ENCODE data around the gene C2orf80. TPM values are rescaled to one million over a fixed set of nuclear protein-coding genes. Genes with fewer than 3 reads are reported as not detected.

Gene C2orf80
- total and polyA plus RNA-seq, 2 donors (not counting 3 experiments of a cell fraction or from before 2014, with no cell fraction given): not detected

DNA sequence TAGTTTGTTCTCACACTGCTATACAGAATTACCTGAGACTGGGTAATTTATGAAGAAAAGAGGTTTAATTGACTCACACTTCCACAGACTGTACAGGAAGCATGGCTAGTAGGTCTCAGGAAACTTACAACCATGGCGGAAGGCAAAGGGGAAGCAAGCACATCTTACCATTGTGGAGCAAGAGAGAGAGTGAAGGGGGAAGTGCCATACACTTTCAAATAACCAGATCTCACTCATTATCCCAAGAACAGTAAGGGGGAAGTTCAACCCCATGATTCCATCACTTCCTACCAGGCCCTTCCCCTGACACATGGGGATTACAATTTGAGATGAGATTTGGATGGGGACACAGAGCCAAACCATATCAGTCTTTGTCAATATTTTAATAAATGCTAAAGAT lies 38.9 kb downstream of the C2orf80 start:
- Histone ChIP-seq H4K20me1 (replicated peaks; ENCODE audit: control insufficient read depth, extremely low read depth, insufficient read depth, low read length) (no peaks in the 10 kb centered on the region), H3K79me2 (ENCODE audit: control insufficient read depth, insufficient read depth, low read length) (no peaks in the 10 kb centered on the region), H3K9me3 (replicated peaks; ENCODE audit: control insufficient read depth, insufficient read depth, low read length) (no peaks in the 10 kb centered on the region), H3K4me3 (replicated peaks in 1 of 3; ENCODE audit: insufficient read depth in 1 of 3, low read depth in 1 of 3, low read length in 3 of 3) (no peak overlapping the region), H3K27me3 (ENCODE audit: control insufficient read depth in 2 of 2, insufficient read depth in 2 of 2, low read length in 2 of 2) (no peaks in the 10 kb centered on the region), H3K4me1 (ENCODE audit: control insufficient read depth, extremely low read depth, insufficient read depth, low read length) (no peaks in the 10 kb centered on the region), H3K4me2 (ENCODE audit: insufficient read depth, low read length) (no peak overlapping the region), H3K9me1 (replicated peaks; ENCODE audit: control insufficient read depth, extremely low read depth, insufficient read depth, low read length) (no peaks in the 10 kb centered on the region), H3K36me3 (ENCODE audit: control insufficient read depth in 2 of 2, extremely low read depth in 1 of 2, insufficient read depth in 2 of 2, low read length in 2 of 2) (no peaks in the 10 kb centered on the region), H2AFZ (ENCODE audit: low read depth, low read length) (no peak overlapping the region), H3K27ac (ENCODE audit: insufficient read depth, low read depth, low read length) (no peak overlapping the region), H3K9ac (replicated peaks; ENCODE audit: extremely low read depth, insufficient read depth, low read length) (no peak overlapping the region)
- TF ChIP-seq, protein P1, sequence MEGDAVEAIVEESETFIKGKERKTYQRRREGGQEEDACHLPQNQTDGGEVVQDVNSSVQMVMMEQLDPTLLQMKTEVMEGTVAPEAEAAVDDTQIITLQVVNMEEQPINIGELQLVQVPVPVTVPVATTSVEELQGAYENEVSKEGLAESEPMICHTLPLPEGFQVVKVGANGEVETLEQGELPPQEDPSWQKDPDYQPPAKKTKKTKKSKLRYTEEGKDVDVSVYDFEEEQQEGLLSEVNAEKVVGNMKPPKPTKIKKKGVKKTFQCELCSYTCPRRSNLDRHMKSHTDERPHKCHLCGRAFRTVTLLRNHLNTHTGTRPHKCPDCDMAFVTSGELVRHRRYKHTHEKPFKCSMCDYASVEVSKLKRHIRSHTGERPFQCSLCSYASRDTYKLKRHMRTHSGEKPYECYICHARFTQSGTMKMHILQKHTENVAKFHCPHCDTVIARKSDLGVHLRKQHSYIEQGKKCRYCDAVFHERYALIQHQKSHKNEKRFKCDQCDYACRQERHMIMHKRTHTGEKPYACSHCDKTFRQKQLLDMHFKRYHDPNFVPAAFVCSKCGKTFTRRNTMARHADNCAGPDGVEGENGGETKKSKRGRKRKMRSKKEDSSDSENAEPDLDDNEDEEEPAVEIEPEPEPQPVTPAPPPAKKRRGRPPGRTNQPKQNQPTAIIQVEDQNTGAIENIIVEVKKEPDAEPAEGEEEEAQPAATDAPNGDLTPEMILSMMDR (IDR thresholded peaks at IDR 0.05; ENCODE audit: extremely low read depth in 1 of 2, insufficient read depth in 1 of 2, low read depth in 1 of 2, low read length in 2 of 2): no peak
- ChIA-PET POLR2A (no interaction called here), CTCF (no interaction called here)
- intact Hi-C loops (cut with micrococcal nuclease): no loop called here
- dilution Hi-C loops (cut with MboI; ENCODE audit: extremely low pct_ligation_motif_present, low sequenced_read_pairs): no loop called here
- DNase-seq (ENCODE audit: low read depth, low spot score) (no peak), FAIRE-seq (no peak)
- no TSS peak for BruUV-seq (replicated peaks)

DNA sequence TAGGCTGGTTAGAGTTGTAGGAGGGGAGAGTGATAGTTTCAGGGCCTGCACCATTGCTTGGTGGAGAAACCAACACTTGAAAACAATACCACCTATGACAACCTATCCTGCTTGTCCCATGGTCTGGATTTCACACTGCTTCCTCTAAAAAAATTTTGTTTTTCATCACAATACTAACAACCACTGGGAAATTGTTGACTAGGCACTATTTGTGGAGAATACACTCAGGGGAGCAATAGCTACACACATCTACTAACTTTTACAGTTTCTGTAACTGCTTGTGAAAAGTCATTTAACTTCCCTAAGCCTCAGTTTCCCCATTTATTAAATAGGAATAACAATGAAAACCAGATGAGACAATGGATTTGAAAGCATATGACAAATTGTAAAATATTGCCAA lies 39.7 kb downstream of the C2orf80 start:
- intact Hi-C loops (cut with micrococcal nuclease): no loop called here
- Histone ChIP-seq H3K4me1 (ENCODE audit: control insufficient read depth, extremely low read depth, insufficient read depth, low read length) (no peaks in the 10 kb centered on the region), H2AFZ (ENCODE audit: low read depth, low read length) (no peak overlapping the region), H3K4me3 (replicated peaks in 1 of 3; ENCODE audit: insufficient read depth in 1 of 3, low read depth in 1 of 3, low read length in 3 of 3) (no peak overlapping the region), H3K9ac (replicated peaks; ENCODE audit: extremely low read depth, insufficient read depth, low read length) (no peak overlapping the region), H3K79me2 (ENCODE audit: control insufficient read depth, insufficient read depth, low read length) (no peaks in the 10 kb centered on the region), H3K27me3 (ENCODE audit: control insufficient read depth in 2 of 2, insufficient read depth in 2 of 2, low read length in 2 of 2) (no peaks in the 10 kb centered on the region), H4K20me1 (replicated peaks; ENCODE audit: control insufficient read depth, extremely low read depth, insufficient read depth, low read length) (no peaks in the 10 kb centered on the region), H3K36me3 (ENCODE audit: control insufficient read depth in 2 of 2, extremely low read depth in 1 of 2, insufficient read depth in 2 of 2, low read length in 2 of 2) (no peaks in the 10 kb centered on the region), H3K9me1 (replicated peaks; ENCODE audit: control insufficient read depth, extremely low read depth, insufficient read depth, low read length) (no peaks in the 10 kb centered on the region), H3K9me3 (replicated peaks; ENCODE audit: control insufficient read depth, insufficient read depth, low read length) (no peaks in the 10 kb centered on the region), H3K27ac (ENCODE audit: insufficient read depth, low read depth, low read length) (no peak overlapping the region), H3K4me2 (ENCODE audit: insufficient read depth, low read length) (no peak overlapping the region)
- BruUV-seq (replicated peaks): no TSS peak
- dilution Hi-C loops (cut with MboI; ENCODE audit: extremely low pct_ligation_motif_present, low sequenced_read_pairs): no loop called here
- TF ChIP-seq GATA2 (IDR thresholded peaks at IDR 0.05; ENCODE audit: insufficient read depth, insufficient read length, low read depth, low read length) (no peak), JUN (IDR thresholded peaks at IDR 0.05; ENCODE audit: borderline replicate concordance, insufficient read depth, insufficient read length, low read depth) (no peak), POLR2A (IDR thresholded peaks at IDR 0.05; ENCODE audit: low read depth, low read length) (no peak), EZH2 (IDR thresholded peaks at IDR 0.05; ENCODE audit: borderline replicate concordance, low read depth, low read length, severe bottlenecking) (no peak), FOS (IDR thresholded peaks at IDR 0.05; ENCODE audit: borderline replicate concordance, insufficient read depth, low read length) (no peak), POLR2AphosphoS5 (IDR thresholded peaks at IDR 0.05; ENCODE audit: insufficient read depth, low read depth, low read length) (no peak)
- TF ChIP-seq, protein P1 (IDR thresholded peaks at IDR 0.05; ENCODE audit: extremely low read depth in 1 of 2, insufficient read depth in 1 of 2, low read depth in 1 of 2, low read length in 2 of 2): no peak
- ChIA-PET POLR2A (no interaction called here), CTCF (interaction anchor here (0.5 kb wide), 1 partner anchor 26 kb away, joined by 3 read pairs; no protein-coding TSS in a partner anchor)
- FAIRE-seq: no peak
- DNase-seq (ENCODE audit: low read depth, low spot score): no peak
